ENCODE results near the gene RNF151. TPM values are rescaled to one million over a fixed set of nuclear protein-coding genes. Genes with fewer than 3 reads are reported as not detected.

RNF151 gene
- total RNA-seq, 3 donors from 2014 or later = not detected

DNA sequence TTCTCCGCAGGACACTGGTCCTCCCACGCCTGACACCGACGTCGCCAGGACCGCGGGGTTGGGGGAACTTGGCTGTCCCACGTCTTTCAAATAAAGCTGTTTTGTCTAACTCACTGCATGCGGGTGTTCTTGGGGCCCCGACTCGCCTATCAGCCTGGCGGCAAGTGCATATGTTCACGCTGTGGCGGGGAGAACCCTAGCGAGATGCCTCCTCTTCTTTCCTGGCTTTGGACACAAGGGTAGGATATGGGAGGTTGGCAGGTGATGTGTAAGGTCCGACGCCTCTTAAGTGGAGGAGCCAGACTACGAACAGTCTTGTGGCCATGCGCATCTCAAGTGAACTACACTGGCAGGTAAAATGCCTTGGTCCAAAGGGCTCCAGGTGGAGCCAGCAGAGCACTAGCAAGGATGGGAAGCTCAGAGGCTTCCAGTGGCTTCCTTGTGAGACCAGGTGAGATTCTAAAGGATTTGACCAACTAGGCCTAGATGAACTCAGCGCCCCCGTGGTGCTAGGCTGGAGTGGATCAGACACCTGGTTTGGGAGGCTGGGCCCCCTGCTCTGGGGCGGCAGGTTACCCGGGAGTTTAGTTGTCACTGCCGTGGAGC lies 1.2 kb upstream of the RNF151 start:
- Histone ChIP-seq H3K4me1 (ENCODE audit: low read depth) (peaks cover 22% of the 10 kb centered on the region), H3K36me3 (ENCODE audit: low read depth) (peaks cover 2% of the 10 kb centered on the region), H3K4me3 (peak overlapping the region; percentile 80), H3K9me3 (no peaks in the 10 kb centered on the region)
- intact Hi-C loops (cut with DNase I, micrococcal nuclease) = no loop called here
- TF ChIP-seq, protein P1, sequence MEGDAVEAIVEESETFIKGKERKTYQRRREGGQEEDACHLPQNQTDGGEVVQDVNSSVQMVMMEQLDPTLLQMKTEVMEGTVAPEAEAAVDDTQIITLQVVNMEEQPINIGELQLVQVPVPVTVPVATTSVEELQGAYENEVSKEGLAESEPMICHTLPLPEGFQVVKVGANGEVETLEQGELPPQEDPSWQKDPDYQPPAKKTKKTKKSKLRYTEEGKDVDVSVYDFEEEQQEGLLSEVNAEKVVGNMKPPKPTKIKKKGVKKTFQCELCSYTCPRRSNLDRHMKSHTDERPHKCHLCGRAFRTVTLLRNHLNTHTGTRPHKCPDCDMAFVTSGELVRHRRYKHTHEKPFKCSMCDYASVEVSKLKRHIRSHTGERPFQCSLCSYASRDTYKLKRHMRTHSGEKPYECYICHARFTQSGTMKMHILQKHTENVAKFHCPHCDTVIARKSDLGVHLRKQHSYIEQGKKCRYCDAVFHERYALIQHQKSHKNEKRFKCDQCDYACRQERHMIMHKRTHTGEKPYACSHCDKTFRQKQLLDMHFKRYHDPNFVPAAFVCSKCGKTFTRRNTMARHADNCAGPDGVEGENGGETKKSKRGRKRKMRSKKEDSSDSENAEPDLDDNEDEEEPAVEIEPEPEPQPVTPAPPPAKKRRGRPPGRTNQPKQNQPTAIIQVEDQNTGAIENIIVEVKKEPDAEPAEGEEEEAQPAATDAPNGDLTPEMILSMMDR (IDR thresholded peaks at IDR 0.05) = no peak
- DNase-seq (no peak), ATAC-seq (peak; percentile 25)

DNA sequence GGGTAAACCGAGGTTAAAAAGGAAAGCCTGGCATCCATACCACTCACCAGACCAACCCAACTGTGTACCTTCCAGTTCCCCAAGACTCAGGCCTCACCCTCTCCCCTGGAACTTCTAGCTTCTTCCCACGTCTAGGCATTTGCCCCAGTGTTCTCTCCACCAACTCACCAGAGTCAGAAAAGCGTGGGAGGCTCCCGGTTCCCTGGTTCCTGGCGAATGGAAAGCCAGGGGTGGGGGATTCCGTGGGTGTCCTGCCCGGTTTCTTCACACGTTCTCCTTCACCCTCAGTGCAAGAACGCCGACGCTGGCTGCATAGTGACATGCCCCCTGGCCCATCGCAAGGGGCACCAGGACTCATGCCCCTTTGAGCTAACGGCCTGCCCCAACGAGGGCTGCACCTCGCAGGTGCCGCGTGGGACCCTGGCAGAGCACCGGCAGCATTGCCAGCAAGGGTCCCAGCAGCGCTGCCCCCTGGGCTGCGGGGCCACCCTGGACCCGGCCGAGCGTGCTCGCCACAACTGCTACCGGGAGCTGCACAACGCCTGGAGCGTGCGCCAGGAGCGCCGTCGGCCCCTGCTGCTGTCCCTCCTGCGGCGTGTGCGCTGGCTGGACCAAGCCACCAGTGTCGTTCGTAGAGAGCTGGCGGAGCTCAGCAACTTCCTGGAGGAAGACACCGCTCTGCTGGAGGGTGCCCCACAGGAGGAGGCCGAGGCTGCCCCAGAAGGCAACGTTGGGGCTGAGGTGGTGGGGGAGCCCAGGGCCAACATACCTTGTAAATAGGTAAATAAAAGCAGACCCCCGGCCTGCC lies 1.7 kb downstream of the RNF151 start:
- Histone ChIP-seq H3K4me1 (ENCODE audit: low read depth) (peaks cover 29% of the 10 kb centered on the region), H3K36me3 (ENCODE audit: low read depth) (no peaks in the 10 kb centered on the region), H3K9me3 (no peaks in the 10 kb centered on the region), H3K4me3 (no peak overlapping the region)
- DNase-seq = no peak
- intact Hi-C loops (cut with DNase I, micrococcal nuclease) = no loop called here
- TF ChIP-seq, protein P1 (IDR thresholded peaks at IDR 0.05) = no peak
- no peak for ATAC-seq

DNA sequence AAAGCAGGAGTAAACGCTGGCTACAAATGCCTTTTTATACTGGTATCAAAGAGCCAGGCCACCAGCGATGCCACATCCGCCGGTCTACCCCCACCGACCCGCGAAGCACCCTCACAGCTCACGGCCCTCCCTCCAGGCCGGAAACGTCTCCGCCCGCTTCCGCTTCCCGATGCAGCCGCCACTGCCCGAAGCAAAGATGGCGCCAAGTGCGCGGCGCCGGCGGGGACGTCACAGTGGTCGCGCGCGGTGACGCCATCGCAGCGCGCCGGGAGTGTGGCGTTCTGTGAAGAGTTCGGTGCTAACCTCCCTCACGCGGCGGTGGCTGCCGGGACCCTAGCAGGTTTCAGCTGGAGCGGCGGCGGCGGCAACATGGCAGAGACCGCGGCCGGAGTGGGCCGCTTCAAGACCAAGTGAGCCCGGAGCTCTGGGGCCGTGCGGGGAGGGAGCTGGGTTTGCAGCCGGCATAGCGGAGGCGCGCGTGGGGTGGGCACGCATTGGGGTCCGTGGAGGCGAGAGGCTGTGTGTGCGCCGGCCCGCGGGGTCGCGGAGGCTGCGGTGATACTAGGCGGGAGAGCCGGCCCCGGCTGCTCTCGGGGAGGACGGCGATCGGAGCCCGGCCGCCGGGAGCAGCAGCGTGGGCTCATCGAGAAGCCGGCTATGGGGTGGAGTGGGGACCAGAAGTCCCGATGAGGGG lies 5.3 kb downstream of the RNF151 start, which contains the start of gene TBL3:
Gene TBL3 (plus strand): TSS at position 258 of the 694 bp plus-strand sequence. CDS start 112 bp downstream, at position 370.
- Histone ChIP-seq H3K9me3 (no peaks in the 10 kb centered on the region), H3K36me3 (ENCODE audit: low read depth) (no peaks in the 10 kb centered on the region), H3K4me1 (ENCODE audit: low read depth) (peaks cover 16% of the 10 kb centered on the region), H3K4me3 (peak within 1 kb of the TSS; percentile 73)
- TF ChIP-seq, protein P1 (IDR thresholded peaks at IDR 0.05) = no peak
- DNase-seq = peak; percentile 94 to 97 (median 97)
- ATAC-seq = peak; percentile 96
- intact Hi-C loops (cut with DNase I, micrococcal nuclease) = no loop called here

DNA sequence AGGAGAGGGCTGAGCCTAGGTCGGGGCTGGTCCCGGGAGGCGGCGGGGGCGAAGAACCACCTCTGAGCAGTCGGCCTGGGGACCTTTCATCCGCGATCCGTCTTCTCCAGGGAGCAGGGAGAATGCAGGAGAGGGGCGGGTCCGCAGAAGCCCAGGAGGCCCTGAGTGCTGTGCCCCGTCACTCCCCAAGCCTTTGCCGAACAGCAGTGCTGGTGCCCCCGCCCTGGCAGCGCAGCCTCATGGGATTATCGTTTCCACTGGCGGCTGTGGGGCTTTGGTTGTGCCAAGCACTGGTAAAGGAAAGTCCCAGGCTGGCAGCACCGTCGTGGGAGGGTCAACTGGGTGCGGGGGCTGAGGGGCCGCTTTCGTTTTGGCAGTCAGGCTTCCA lies 5.8 kb downstream of the RNF151 start:
- Histone ChIP-seq H3K4me1 (ENCODE audit: low read depth) (peaks cover 16% of the 10 kb centered on the region), H3K4me3 (peak overlapping the region; percentile 73), H3K36me3 (ENCODE audit: low read depth) (no peaks in the 10 kb centered on the region), H3K9me3 (no peaks in the 10 kb centered on the region)
- TF ChIP-seq, protein P1 (IDR thresholded peaks at IDR 0.05) = no peak
- intact Hi-C loops (cut with DNase I, micrococcal nuclease) = no loop called here
- DNase-seq = peak in 2 of 3 donors; percentile 51 to 66
- peak; percentile 43 for ATAC-seq

DNA sequence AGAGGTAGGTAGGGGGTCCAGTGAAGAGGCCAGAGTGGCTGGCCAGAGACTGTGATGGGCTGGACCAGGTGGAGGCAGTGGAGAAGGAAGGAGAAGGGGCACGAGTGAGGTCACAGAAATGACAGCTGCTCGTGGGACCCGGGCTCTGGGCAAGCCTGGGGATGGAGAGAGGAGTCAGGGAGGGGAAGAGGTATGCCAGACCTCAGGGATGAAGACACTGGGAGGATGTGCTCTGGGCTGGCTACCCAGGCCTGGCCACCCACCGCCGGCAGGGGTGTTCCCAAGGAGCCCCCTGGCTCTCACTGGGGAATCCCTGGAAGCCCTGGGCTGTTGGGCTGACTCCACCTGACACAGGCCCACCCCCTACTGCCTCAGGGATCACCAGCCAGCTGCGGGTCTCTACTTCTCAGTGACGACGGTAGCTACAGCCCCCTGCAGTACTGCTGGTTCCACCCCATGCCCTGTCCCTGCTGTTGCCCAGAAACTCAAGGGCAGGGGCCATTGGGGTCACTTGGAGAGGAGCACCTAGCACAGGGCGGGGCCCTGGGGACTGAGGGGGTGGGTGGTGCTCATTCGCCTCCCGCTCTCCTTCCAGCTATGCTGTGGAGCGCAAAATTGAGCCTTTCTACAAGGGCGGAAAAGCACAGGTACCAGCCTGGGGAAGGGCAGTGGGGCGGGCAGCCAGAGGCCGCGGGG lies 7.0 kb downstream of the RNF151 start:
- intact Hi-C loops (cut with DNase I, micrococcal nuclease) = no loop called here
- no peak for ATAC-seq

More for the DNA sequence above, 7.0 kb downstream of the RNF151 start:
- H3K36me3 ChIP-seq (ENCODE audit: low read depth) = no peaks in the 10 kb centered on the region
- peaks cover 16% of the 10 kb centered on the region for H3K4me1 ChIP-seq (ENCODE audit: low read depth)
- TF ChIP-seq, protein P1 (IDR thresholded peaks at IDR 0.05) = no peak
- peak in 2 of 3 donors; percentile 31 to 48 for DNase-seq
- H3K9me3 ChIP-seq = no peaks in the 10 kb centered on the region
- no peak overlapping the region for H3K4me3 ChIP-seq

All from mucosa of descending colon (tissue), 3 donors.